Sigmoid colon (tissue), 3 donors: ENCODE results near the gene CCDC92.

Experiments
- CTCF ChIP-seq, 4 experiments: fragments of 450-650 bp in 3 of 4; fragments of 200-600 bp in 1 of 4; IDR thresholded peaks; one replicate each; pipeline ENCODE4 v1.5.1; 2016 to 2019; ENCODE audit warnings: antibody characterized with exemption in 4 of 4, mild to moderate bottlenecking in 3 of 4, moderate library complexity in 2 of 4
- POLR2A ChIP-seq, 2 donors: fragments of 450-650 bp; IDR thresholded peaks; one replicate each; pipeline ENCODE4 v1.6.1; 2016; ENCODE audit warnings: antibody characterized with exemption in 2 of 2, mild to moderate bottlenecking in 2 of 2, moderate library complexity in 2 of 2

- no peak for TF ChIP-seq CTCF (IDR thresholded peaks at IDR 0.05)
- no peak for TF ChIP-seq POLR2A (IDR thresholded peaks at IDR 0.05)
Observed at GRCh38 chr12:123949770-123950165, 22.9 kb downstream of the CCDC92 start.
